Keratinocyte (primary cell): ENCODE data around the gene GLIPR1L2. TPM values are rescaled to one million over a fixed set of nuclear protein-coding genes. Genes with fewer than 3 reads are reported as not detected.

Experiments used
- DNase-seq: peaks from one replicate; pipeline ENCODE4 v3.0.0-alpha.2; 2011; ENCODE audit warnings: low read depth, missing footprints, low spot score
- FAIRE-seq: peaks from 2 replicates; lab custom pipeline; 2011; peaks lifted over from hg19 to GRCh38; lab: Jason Lieb, UNC
- H2AFZ ChIP-seq: 2 replicates; pipeline ENCODE4 v1.6.0; 2012; ENCODE audit warnings: low read length, control low read depth, inconsistent platforms; ENCODE audit not compliant: control insufficient read depth
- H3K27ac ChIP-seq: 2 replicates; pipeline ENCODE4 v1.5.1; 2011; ENCODE audit warnings: low read length; ENCODE audit not compliant: control insufficient read depth, insufficient read depth
- H3K27me3 ChIP-seq: 3 replicates; pipeline ENCODE4 v1.6.0; 2011; ENCODE audit warnings: low read length; ENCODE audit not compliant: control insufficient read depth, insufficient read depth; ENCODE audit errors: extremely low read depth
- H3K36me3 ChIP-seq, 2 experiments: 2 replicates in 1 of 2; 3 replicates in 1 of 2; pipeline ENCODE4 v1.5.1; 2011; ENCODE audit warnings: low read length in 2 of 2, mild to moderate bottlenecking in 1 of 2; ENCODE audit not compliant: control insufficient read depth in 2 of 2, insufficient read depth in 2 of 2; ENCODE audit errors: extremely low read depth in 1 of 2
- H3K4me1 ChIP-seq: 3 replicates; pipeline ENCODE4 v1.5.1; 2011; ENCODE audit warnings: low read length; ENCODE audit not compliant: control insufficient read depth, insufficient read depth; ENCODE audit errors: extremely low read depth
- H3K4me2 ChIP-seq: 3 replicates; pipeline ENCODE4 v1.6.0; 2011; ENCODE audit warnings: low read depth, low read length; ENCODE audit not compliant: control insufficient read depth, insufficient read depth; ENCODE audit errors: extremely low read depth
- H3K4me3 ChIP-seq, 3 experiments: fragments of 200-600 bp in 1 of 3; sonication (generic) in 1 of 3; 2 replicates in 2 of 3; 3 replicates in 1 of 3; pipeline ENCODE4 v1.5.1; 2011 to 2016; ENCODE audit warnings: low read length in 3 of 3, mild to moderate bottlenecking in 3 of 3, control low read depth in 2 of 3, inconsistent platforms in 1 of 3, low read depth in 1 of 3, mixed read lengths in 1 of 3, mixed run types in 1 of 3, moderate library complexity in 1 of 3; ENCODE audit not compliant: control insufficient read depth in 2 of 3, insufficient read depth in 2 of 3; ENCODE audit errors: extremely low read depth in 1 of 3
- H3K79me2 ChIP-seq: 2 replicates; pipeline ENCODE4 v1.6.0; 2012; ENCODE audit warnings: low read length; ENCODE audit not compliant: control insufficient read depth, insufficient read depth
- H3K9ac ChIP-seq: 3 replicates; pipeline ENCODE4 v1.6.0; 2011; ENCODE audit warnings: low read length; ENCODE audit not compliant: control insufficient read depth, insufficient read depth; ENCODE audit errors: extremely low read depth
- H3K9me1 ChIP-seq: 3 replicates; pipeline ENCODE4 v1.6.0; 2011; ENCODE audit warnings: low read length; ENCODE audit not compliant: control insufficient read depth, insufficient read depth; ENCODE audit errors: extremely low read depth
- H3K9me3 ChIP-seq: 2 replicates; pipeline ENCODE4 v1.5.1; 2012; ENCODE audit warnings: low read depth, low read length; ENCODE audit not compliant: control insufficient read depth
- H4K20me1 ChIP-seq: 3 replicates; pipeline ENCODE4 v1.6.0; 2011; ENCODE audit warnings: low read length; ENCODE audit not compliant: control insufficient read depth, insufficient read depth; ENCODE audit errors: extremely low read depth
- EZH2 ChIP-seq: IDR thresholded peaks from one replicate; pipeline ENCODE4 v1.6.1; 2012; ENCODE audit warnings: inconsistent platforms, mild to moderate bottlenecking, low read length, moderate library complexity
- dilution Hi-C: fragments of 300-500 bp; cut with MboI; formaldehyde crosslinking; loops from one replicate; pipeline ENCODE4 v1.7.0; 2020; ENCODE audit warnings: low sequenced_read_pairs; ENCODE audit not compliant: extremely low pct_ligation_motif_present
- polyA plus RNA-seq, 5 experiments: library from polyadenylated mRNA; depleted of rRNA in 3 of 5; stranded (reverse) in 3 of 5; stranded (forward) in 1 of 5; unstranded in 1 of 5; fragments of >200 nt; gene quantifications; 1 replicate in 1 of 5; 2 replicates in 3 of 5; 3 replicates in 1 of 5; pipeline versions ENCODE4 v1.2.1 to v1.2.3, GENCODE V29; 2011 to 2012; ENCODE audit warnings: missing spikeins in 2 of 5, low read depth in 1 of 5, low replicate concordance in 1 of 5
- TF ChIP-seq, protein P1 (sequence below), 3 experiments: IDR thresholded peaks in 1 of 3; conservative IDR thresholded peaks in 1 of 3; optimal IDR thresholded peaks in 1 of 3; 2 replicates in 2 of 3; 3 replicates in 1 of 3; pipeline versions ENCODE3 to v1.5.1; 2011; ENCODE audit warnings: low read length in 3 of 3, mild to moderate bottlenecking in 3 of 3, moderate library complexity in 2 of 3, control low read depth in 1 of 3, inconsistent platforms in 1 of 3; ENCODE audit not compliant: insufficient read depth in 2 of 3; ENCODE audit errors: extremely low read depth in 1 of 3

GLIPR1L2 gene
- polyA plus RNA-seq, 1 donor (not counting 4 experiments of a cell fraction or from before 2014, with no cell fraction given) = 0.41 TPM

DNA sequence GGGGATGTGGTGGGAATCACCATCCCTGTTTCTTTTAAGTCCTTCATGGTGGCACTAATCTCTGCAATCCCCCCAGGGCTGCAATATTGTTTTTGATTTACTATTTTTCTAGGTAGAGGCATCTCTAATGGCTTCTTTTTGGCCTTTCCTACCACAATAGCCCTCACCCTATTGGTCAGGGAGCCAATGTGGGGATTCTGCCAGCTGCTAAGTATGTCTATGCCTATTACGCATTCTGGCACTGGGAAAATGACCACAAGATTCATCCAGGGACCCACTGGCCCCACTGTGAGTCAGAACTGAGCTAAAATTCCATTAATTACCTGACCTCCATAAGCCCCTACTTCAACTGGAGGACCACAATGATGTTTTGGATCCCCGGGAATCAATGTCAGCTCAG is 15.9 kb upstream of the GLIPR1L2 start:
- TF ChIP-seq EZH2 = no peak
- H2AFZ ChIP-seq = no peak overlapping the region
- H3K4me2 ChIP-seq = no peak overlapping the region
- H3K4me3 ChIP-seq = no peak overlapping the region
- H3K27me3 ChIP-seq = no peaks in the 10 kb centered on the region
- no peaks in the 10 kb centered on the region for H3K9me1 ChIP-seq
- no peaks in the 10 kb centered on the region for H4K20me1 ChIP-seq
- dilution Hi-C loops = no loop called here
- no peaks in the 10 kb centered on the region for H3K36me3 ChIP-seq
- H3K4me1 ChIP-seq = peaks cover under 1% of the 10 kb centered on the region
- no peak overlapping the region for H3K9ac ChIP-seq
- DNase-seq = no peak
- H3K9me3 ChIP-seq = no peaks in the 10 kb centered on the region
- no peak for FAIRE-seq
- H3K79me2 ChIP-seq = no peaks in the 10 kb centered on the region
- H3K27ac ChIP-seq = no peak overlapping the region

DNA sequence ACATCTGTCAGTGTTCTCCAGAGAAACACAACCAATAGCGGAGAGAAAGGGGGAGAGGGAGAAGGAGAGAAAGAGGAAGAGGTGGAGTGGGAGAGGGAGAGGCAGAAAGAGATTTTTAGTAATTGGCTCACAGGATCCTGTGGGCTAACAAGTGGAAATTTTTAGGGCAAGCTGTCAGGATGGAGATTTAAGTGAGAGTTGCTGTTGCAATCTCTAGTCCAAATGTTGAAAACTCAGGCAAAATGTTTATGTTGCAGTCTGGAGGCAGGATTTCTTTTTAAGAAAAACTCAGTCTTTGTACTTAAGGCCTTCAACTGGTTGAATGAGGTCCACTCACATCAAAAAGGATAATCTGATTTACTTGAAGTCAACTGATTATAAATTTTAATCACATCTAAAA is 12.5 kb upstream of the GLIPR1L2 start:
- no peak for FAIRE-seq
- dilution Hi-C loops = no loop called here

More for the DNA sequence above, 12.5 kb upstream of the GLIPR1L2 start:
- no peaks in the 10 kb centered on the region for H4K20me1 ChIP-seq
- H3K9ac ChIP-seq = no peak overlapping the region
- H3K9me3 ChIP-seq = no peaks in the 10 kb centered on the region
- no peak overlapping the region for H2AFZ ChIP-seq
- H3K27ac ChIP-seq = no peak overlapping the region
- TF ChIP-seq, protein P1, sequence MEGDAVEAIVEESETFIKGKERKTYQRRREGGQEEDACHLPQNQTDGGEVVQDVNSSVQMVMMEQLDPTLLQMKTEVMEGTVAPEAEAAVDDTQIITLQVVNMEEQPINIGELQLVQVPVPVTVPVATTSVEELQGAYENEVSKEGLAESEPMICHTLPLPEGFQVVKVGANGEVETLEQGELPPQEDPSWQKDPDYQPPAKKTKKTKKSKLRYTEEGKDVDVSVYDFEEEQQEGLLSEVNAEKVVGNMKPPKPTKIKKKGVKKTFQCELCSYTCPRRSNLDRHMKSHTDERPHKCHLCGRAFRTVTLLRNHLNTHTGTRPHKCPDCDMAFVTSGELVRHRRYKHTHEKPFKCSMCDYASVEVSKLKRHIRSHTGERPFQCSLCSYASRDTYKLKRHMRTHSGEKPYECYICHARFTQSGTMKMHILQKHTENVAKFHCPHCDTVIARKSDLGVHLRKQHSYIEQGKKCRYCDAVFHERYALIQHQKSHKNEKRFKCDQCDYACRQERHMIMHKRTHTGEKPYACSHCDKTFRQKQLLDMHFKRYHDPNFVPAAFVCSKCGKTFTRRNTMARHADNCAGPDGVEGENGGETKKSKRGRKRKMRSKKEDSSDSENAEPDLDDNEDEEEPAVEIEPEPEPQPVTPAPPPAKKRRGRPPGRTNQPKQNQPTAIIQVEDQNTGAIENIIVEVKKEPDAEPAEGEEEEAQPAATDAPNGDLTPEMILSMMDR (optimal IDR thresholded peaks at IDR 0.05 in 1 of 3, IDR thresholded peaks at IDR 0.05 in 1 of 3, conservative IDR thresholded peaks at IDR 0.05 in 1 of 3; ENCODE audit: extremely low read depth in 1 of 3, insufficient read depth in 2 of 3, low read length in 3 of 3) = no peak
- no peak for TF ChIP-seq EZH2
- H3K79me2 ChIP-seq = no peaks in the 10 kb centered on the region
- no peaks in the 10 kb centered on the region for H3K36me3 ChIP-seq
- H3K9me1 ChIP-seq = no peaks in the 10 kb centered on the region
- no peak for DNase-seq
- peaks cover 4% of the 10 kb centered on the region for H3K4me1 ChIP-seq
- no peak overlapping the region for H3K4me3 ChIP-seq
- no peaks in the 10 kb centered on the region for H3K27me3 ChIP-seq
- H3K4me2 ChIP-seq = no peak overlapping the region
